Frontal cortex (tissue), 4 donors: Measurements from ENCODE around the gene MYO1F. TPM values are rescaled to one million over a fixed set of nuclear protein-coding genes. Genes with fewer than 3 reads are reported as not detected.
A peak's percentile ranks its signal among the peaks of the same experiment; 100 is the strongest.
"Not testable (repeated sequence)": the region's sequence is repeated elsewhere in the genome, so short reads cannot be mapped to it uniquely, and the experiment has no call there.

Experiments used
- DNase-seq, 2 donors: peaks; one replicate each; pipeline ENCODE4 v3.0.0; 2012; ENCODE audit warnings: low spot score in 2 of 2
- FAIRE-seq: peaks from 2 replicates; lab custom pipeline; 2012; peaks lifted over from hg19 to GRCh38; lab: Jason Lieb, UNC
- total RNA-seq: library from RNA; depleted of rRNA; stranded (reverse); fragments of >200 nt; gene quantifications from one replicate; pipeline ENCODE4 v1.2.3, GENCODE V29; 2014
- donor health status: control.
- donor health status: control.
- donor health status: control.

The MYO1F gene
- total RNA-seq: 1.6 TPM

- DNase-seq: no peak
- FAIRE-seq: no peak
These were observed at the start of gene MYO1F for GRCh38 chr19:8577247-8577646. Gene MYO1F, minus strand, starts transcription at chr19:8577442. Its CDS starts 133 bp downstream, at chr19:8577309.

GRCh38 chr19:8626842-8627241 is 49.6 kb upstream of the MYO1F start:
- DNase-seq (no peak), FAIRE-seq (no peak)

GRCh38 chr19:8622886-8623285 is 45.6 kb upstream of the MYO1F start:
- FAIRE-seq, DNase-seq: not testable (repeated sequence)

- no peak for FAIRE-seq
- no peak for DNase-seq
These were observed 41.5 kb upstream of the MYO1F start for GRCh38 chr19:8618751-8619150.

GRCh38 chr19:8617984-8618383 is 40.7 kb upstream of the MYO1F start:
- DNase-seq: no peak
- no peak for FAIRE-seq

GRCh38 chr19:8617325-8617724 is 40.1 kb upstream of the MYO1F start:
- not testable (repeated sequence) for FAIRE-seq, DNase-seq

- no peak for FAIRE-seq
These were observed 39.6 kb upstream of the MYO1F start for GRCh38 chr19:8616861-8617260.

GRCh38 chr19:8615813-8616596 is 38.8 kb upstream of the MYO1F start:
- DNase-seq: no peak
- FAIRE-seq: no peak

More at GRCh38 chr19:8616861-8617260, 39.6 kb upstream of the MYO1F start:
- DNase-seq: no peak

- DNase-seq (no peak), FAIRE-seq (no peak)
These were observed 37.8 kb upstream of the MYO1F start for GRCh38 chr19:8615024-8615423.

- DNase-seq (no peak), FAIRE-seq (no peak)
These were observed 37.2 kb upstream of the MYO1F start for GRCh38 chr19:8614455-8614854.

GRCh38 chr19:8612807-8613171 is 35.5 kb upstream of the MYO1F start:
- FAIRE-seq (no peak), DNase-seq (peak in 1 of 2 donors; percentile 8)

GRCh38 chr19:8611877-8612806 is 34.9 kb upstream of the MYO1F start:
- DNase-seq (no peak), FAIRE-seq (no peak)

- FAIRE-seq (no peak), DNase-seq (no peak)
These were observed 34.2 kb upstream of the MYO1F start for GRCh38 chr19:8611391-8611876.

GRCh38 chr19:8610936-8611300 is 33.7 kb upstream of the MYO1F start:
- DNase-seq (no peak), FAIRE-seq (no peak)

GRCh38 chr19:8610041-8610935 is 33.0 kb upstream of the MYO1F start, which contains the start of gene ADAMTS10:
Gene ADAMTS10, minus strand, starts transcription at chr19:8610715. Its CDS starts 5,005 bp downstream, at chr19:8605710.
- FAIRE-seq (no peak), DNase-seq (peak; percentile 64 to 67)

- DNase-seq (peak; percentile 58 to 69), FAIRE-seq (no peak)
These were observed 32.2 kb upstream of the MYO1F start for GRCh38 chr19:8609279-8610040.

GRCh38 chr19:8608941-8609278 is 31.7 kb upstream of the MYO1F start:
- FAIRE-seq (no peak), DNase-seq (no peak)

- FAIRE-seq (no peak), DNase-seq (no peak)
These were observed 30.1 kb upstream of the MYO1F start for GRCh38 chr19:8607386-8607785.

- DNase-seq (no peak), FAIRE-seq (no peak)
These were observed 28.3 kb upstream of the MYO1F start for GRCh38 chr19:8605514-8605913.
